Effector memory CD4-positive, alpha-beta T cell (primary cell): Measurements from ENCODE around the gene FAM114A1.

Experiments used
- DNase-seq, 3 donors: peaks; one replicate each; pipeline ENCODE4 v3.0.0-alpha.2; 2020
- H3K27ac ChIP-seq: 2 replicates; pipeline ENCODE4 v1.7.0; 2013; ENCODE audit warnings: mild to moderate bottlenecking, low read length, moderate library complexity; ENCODE audit not compliant: insufficient read depth, poor library complexity, severe bottlenecking
- H3K27me3 ChIP-seq: replicated peaks from 2 replicates; pipeline ENCODE4 v1.7.0; 2013; ENCODE audit warnings: mild to moderate bottlenecking, low read length; ENCODE audit not compliant: insufficient read depth, control insufficient read depth, poor library complexity, severe bottlenecking
- H3K36me3 ChIP-seq: 2 replicates; pipeline ENCODE4 v1.7.0; 2013; ENCODE audit warnings: mild to moderate bottlenecking, low read length, moderate library complexity; ENCODE audit not compliant: control insufficient read depth, insufficient read depth
- H3K4me1 ChIP-seq: 2 replicates; pipeline ENCODE4 v1.7.0; 2013; ENCODE audit warnings: low read length, mild to moderate bottlenecking; ENCODE audit not compliant: control insufficient read depth, insufficient read depth, poor library complexity, severe bottlenecking
- H3K4me3 ChIP-seq: 2 replicates; pipeline ENCODE4 v1.7.0; 2013; ENCODE audit warnings: low read length, low read depth, mild to moderate bottlenecking; ENCODE audit not compliant: insufficient read depth, poor library complexity, severe bottlenecking
- H3K9me3 ChIP-seq: 2 replicates; pipeline ENCODE4 v1.7.0; 2013; ENCODE audit warnings: mild to moderate bottlenecking, low read length, moderate library complexity; ENCODE audit not compliant: control insufficient read depth

Gene FAM114A1

DNA sequence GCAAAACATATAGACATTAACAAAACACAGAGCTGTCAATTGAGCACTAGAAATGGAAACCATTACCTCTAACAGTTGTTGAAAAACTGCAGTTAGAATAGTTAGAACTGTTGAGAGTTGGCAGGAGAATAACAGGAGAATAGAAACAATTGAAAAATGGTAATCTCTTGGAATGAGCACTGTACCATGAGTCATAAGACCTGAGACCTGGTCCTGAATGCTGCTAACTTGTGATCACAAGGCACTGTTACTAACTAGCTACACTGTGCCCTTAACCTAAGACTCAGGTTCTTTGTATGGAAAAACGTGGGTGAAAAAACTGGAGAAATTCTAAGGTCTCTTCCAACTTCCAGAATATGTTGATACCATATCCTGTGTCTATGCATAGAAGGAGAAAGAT lies 29.3 kb downstream of the FAM114A1 start:
- H3K36me3 ChIP-seq: no peaks in the 10 kb centered on the region
- H3K27ac ChIP-seq: no peak overlapping the region
- no peak overlapping the region for H3K4me3 ChIP-seq
- H3K4me1 ChIP-seq: no peaks in the 10 kb centered on the region
- no peaks in the 10 kb centered on the region for H3K9me3 ChIP-seq
- no peaks in the 10 kb centered on the region for H3K27me3 ChIP-seq
- DNase-seq: no peak

DNA sequence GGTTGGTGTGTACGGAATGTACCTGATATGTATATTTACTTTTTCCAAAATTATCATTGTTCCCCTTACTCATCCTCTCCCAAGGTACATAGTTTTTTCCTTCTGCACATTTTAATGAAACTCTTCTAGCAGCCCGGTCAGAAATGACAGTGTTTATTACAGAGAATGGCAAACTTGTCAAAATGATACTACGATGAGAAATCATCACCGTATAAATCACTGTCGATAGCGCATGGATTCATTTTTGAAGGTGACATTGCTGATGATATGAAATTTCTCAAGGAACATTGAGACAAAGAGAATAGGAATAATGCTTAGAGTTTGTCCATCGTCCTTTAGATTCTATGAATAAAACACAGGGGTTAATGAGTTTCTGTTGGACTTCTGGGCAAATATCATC lies 30.6 kb downstream of the FAM114A1 start:
- Histone ChIP-seq H3K4me1 (no peaks in the 10 kb centered on the region), H3K27ac (no peak overlapping the region), H3K36me3 (no peaks in the 10 kb centered on the region), H3K27me3 (no peaks in the 10 kb centered on the region), H3K4me3 (no peak overlapping the region), H3K9me3 (no peaks in the 10 kb centered on the region)
- no peak for DNase-seq

DNA sequence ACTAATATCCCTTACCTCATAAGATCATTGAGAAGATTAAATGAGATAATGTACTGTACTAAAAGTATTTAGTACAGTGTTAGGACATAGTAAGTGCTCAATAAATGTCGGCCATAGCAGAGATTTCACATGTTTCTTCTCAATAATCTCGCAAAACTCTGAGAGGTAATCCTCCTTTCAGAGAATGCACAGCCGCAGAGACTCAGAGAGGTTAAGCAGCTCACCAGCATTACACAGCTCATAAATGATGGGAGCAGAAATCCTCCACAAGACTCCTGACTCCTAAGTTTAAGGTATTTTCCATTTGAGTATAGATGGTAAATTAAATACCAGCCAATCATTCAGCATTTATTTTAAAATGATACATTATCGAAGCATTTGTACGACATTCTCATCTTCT lies 34.6 kb downstream of the FAM114A1 start:
- Histone ChIP-seq H3K4me3 (no peak overlapping the region), H3K4me1 (no peaks in the 10 kb centered on the region), H3K9me3 (no peaks in the 10 kb centered on the region), H3K27ac (no peak overlapping the region), H3K27me3 (no peaks in the 10 kb centered on the region), H3K36me3 (no peaks in the 10 kb centered on the region)
- no peak for DNase-seq

GRCh38 chr4:38902695-38903094 lies 35.1 kb downstream of the FAM114A1 start:
- H3K4me3 ChIP-seq: no peak overlapping the region
- H3K36me3 ChIP-seq: no peaks in the 10 kb centered on the region

GRCh38 chr4:38904090-38904666 lies 36.6 kb downstream of the FAM114A1 start:
- Histone ChIP-seq H3K27ac (no peak overlapping the region), H3K9me3 (no peaks in the 10 kb centered on the region), H3K4me3 (no peak overlapping the region), H3K27me3 (no peaks in the 10 kb centered on the region), H3K4me1 (no peaks in the 10 kb centered on the region), H3K36me3 (no peaks in the 10 kb centered on the region)
- DNase-seq: no peak

More at GRCh38 chr4:38902695-38903094, 35.1 kb downstream of the FAM114A1 start:
- DNase-seq: no peak
- no peaks in the 10 kb centered on the region for H3K27me3 ChIP-seq
- H3K27ac ChIP-seq: no peak overlapping the region
- no peaks in the 10 kb centered on the region for H3K9me3 ChIP-seq
- no peaks in the 10 kb centered on the region for H3K4me1 ChIP-seq

GRCh38 chr4:38904682-38905081 lies 37.1 kb downstream of the FAM114A1 start:
- no peak for DNase-seq
- H3K4me3 ChIP-seq: no peak overlapping the region
- H3K4me1 ChIP-seq: no peaks in the 10 kb centered on the region
- no peaks in the 10 kb centered on the region for H3K9me3 ChIP-seq
- no peaks in the 10 kb centered on the region for H3K27me3 ChIP-seq
- H3K27ac ChIP-seq: no peak overlapping the region
- H3K36me3 ChIP-seq: no peaks in the 10 kb centered on the region

DNA sequence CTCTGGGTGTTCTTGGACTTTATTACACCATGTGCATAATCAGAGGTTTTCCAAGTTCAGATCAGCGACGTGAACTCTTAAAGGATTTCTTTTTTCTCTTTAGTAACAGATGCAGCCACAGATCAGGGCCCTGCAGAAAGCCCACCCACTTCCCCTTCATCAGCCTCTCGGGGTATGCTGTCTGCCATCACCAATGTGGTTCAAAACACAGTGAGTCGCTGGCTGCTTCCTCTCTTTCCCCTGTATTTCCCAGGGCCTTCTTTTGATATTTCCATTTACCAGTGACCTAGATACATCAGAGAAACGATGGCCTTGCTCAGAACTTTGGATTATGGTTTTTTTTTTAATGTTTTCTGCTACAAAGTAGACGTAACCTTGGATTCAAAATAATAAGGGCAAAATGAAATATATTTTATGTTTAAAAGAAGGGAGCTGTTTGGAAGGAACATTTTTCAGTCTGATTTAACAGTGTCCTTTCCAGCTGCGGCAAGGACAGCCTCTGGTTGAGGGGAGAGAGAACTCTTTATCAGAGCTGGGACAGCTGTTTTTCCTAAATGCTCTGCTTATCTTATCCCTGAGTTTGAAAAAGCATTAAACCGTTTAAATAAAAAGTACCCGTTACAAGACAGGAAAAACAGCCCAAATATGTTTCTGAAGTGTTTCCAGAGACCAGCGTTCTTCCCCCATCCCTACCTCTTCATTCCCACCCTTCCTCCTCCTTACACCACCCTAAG lies 38.2 kb downstream of the FAM114A1 start:
- no peak for DNase-seq
- Histone ChIP-seq H3K27ac (no peak overlapping the region), H3K36me3 (no peaks in the 10 kb centered on the region), H3K4me3 (no peak overlapping the region), H3K27me3 (no peaks in the 10 kb centered on the region), H3K4me1 (no peaks in the 10 kb centered on the region), H3K9me3 (no peaks in the 10 kb centered on the region)

- no peaks in the 10 kb centered on the region for H3K4me1 ChIP-seq
- no peak for DNase-seq
- H3K27me3 ChIP-seq: no peaks in the 10 kb centered on the region
- no peaks in the 10 kb centered on the region for H3K36me3 ChIP-seq
- H3K4me3 ChIP-seq: no peak overlapping the region
- no peak overlapping the region for H3K27ac ChIP-seq
- no peaks in the 10 kb centered on the region for H3K9me3 ChIP-seq
Observed at GRCh38 chr4:38907696-38908270, 40.2 kb downstream of the FAM114A1 start.

- Histone ChIP-seq H3K4me3 (no peak overlapping the region), H3K36me3 (no peaks in the 10 kb centered on the region), H3K4me1 (no peaks in the 10 kb centered on the region), H3K27me3 (no peaks in the 10 kb centered on the region), H3K9me3 (no peaks in the 10 kb centered on the region), H3K27ac (no peak overlapping the region)
- no peak for DNase-seq
Observed at GRCh38 chr4:38909015-38909414, 41.4 kb downstream of the FAM114A1 start.

DNA sequence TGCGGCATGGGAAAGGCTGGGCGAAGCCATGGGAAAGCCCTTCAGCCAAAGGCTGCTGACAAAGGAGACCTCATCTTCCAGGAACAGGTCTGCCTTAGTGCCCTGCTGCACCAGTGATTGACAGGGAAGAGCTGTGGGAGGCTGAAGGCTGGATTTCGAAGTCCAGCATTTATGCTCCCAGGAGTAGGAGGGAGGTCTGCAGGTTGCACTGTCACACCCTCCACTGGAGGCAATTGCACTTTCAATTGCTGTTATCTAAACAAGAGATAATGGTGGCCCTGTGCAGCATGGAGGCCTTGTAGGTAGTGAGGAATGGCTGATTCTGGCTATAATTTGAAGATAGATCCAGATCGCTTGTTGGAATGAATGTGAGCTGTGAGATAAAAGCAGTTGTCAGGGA lies 43.7 kb downstream of the FAM114A1 start:
- no peaks in the 10 kb centered on the region for H3K4me1 ChIP-seq
- no peaks in the 10 kb centered on the region for H3K36me3 ChIP-seq
- H3K4me3 ChIP-seq: no peak overlapping the region
- H3K27ac ChIP-seq: no peak overlapping the region
- no peaks in the 10 kb centered on the region for H3K27me3 ChIP-seq
- H3K9me3 ChIP-seq: no peaks in the 10 kb centered on the region
- DNase-seq: no peak
